ENCODE data around the gene ZNF467.

The ZNF467 gene

GRCh38 chr7:149724661-149725425, 48.5 kb downstream of the ZNF467 start:
- no peak for DNase-seq

GRCh38 chr7:149723795-149724495, 49.4 kb downstream of the ZNF467 start:
- no peak for DNase-seq

- DNase-seq = no peak
Observed at GRCh38 chr7:149723082-149723767, 50.2 kb downstream of the ZNF467 start.

- DNase-seq = no peak
Observed at GRCh38 chr7:149722356-149722957, 50.9 kb downstream of the ZNF467 start.

- DNase-seq = no peak
Observed at GRCh38 chr7:149721084-149721601, 52.2 kb downstream of the ZNF467 start.

- no peak for DNase-seq
Observed at GRCh38 chr7:149720372-149721083, 52.9 kb downstream of the ZNF467 start.

- no peak for DNase-seq
Observed at GRCh38 chr7:149719912-149720335, 53.5 kb downstream of the ZNF467 start.

GRCh38 chr7:149719050-149719899, 54.1 kb downstream of the ZNF467 start:
- no peak for DNase-seq

DNA sequence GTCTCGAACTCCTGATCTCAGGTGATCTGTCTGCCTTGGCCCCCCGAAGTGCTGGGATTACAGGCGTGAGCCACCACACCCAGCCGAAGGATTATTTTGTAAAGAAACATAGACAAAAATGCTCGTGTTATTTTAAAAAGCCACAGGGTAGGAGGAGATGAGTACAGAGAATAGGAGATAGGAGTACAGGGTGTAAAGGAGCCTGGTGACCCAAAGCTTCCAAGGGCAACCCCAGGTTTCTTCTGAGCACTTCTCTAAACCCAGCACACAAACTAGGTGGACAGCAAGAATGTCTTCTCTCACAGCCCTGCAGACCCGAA, 54.7 kb downstream of the ZNF467 start:
- no peak for DNase-seq

- no peak for DNase-seq
Observed at GRCh38 chr7:149717481-149717880, 55.9 kb downstream of the ZNF467 start.

GRCh38 chr7:149716932-149717307, 56.5 kb downstream of the ZNF467 start:
- no peak for DNase-seq

DNA sequence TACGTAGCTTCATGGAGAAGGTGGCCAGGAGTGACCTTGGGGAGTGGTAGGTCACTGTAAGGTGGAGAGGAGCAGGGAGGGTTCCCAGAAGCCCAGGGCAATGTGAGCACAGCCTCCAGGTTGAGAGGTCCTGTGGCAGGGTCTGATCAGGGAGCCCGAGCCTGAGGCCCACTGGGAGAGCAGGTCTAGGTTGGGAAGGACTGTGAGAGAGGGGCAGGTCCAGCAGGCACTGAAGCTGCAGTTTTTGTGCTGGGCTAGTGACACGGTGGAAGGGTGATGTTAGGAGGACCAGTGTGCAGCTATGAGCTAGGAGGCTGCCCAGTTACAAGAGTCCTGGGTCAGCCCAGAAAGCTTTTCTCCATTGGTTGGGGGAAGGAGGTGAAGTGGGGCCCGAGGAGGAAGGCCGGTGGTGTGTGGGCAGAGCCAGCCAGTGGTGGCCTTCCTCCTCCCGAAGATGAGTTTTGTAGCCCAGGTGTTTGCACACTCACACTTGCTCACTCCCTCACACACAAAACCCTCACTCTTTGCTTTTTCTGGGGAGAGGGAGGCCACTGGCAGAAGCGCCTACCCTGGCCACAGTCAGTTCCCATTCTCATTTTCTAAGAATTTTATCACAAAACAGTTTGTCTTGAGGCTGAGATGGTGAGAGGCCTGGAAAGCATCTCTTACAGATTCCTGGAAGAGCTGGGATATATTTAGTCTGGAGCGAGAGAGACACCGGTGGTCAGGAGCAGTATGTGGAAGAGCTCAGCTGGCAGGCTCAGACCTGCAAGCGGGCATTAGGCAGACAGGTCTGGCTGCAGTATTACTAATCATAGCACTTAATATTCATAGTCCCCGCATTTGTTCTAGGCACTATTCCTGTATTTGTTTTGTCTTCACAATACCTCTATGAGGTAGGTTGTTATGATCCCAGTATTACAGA, 57.1 kb downstream of the ZNF467 start:
- DNase-seq = no peak

DNA sequence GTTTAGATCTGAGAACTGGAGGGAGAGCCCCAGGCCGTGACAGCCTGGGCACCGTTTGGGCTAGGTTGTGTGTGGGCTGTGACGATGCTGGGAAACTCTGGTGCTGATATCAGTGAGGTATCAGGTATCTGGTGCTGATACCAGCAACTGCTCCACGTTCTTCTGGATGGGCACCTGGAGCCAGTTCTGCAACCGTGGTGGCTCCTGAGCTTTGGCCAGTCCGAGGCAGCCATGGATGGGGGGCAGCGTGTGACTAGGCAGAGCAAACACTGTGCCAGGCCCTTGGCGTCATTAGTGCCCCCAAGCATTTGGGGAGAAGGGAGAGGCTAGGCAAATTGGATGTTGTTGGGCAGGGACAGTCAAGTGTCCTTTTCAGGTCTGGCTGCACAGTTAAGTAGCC, 57.9 kb downstream of the ZNF467 start:
- no peak for DNase-seq

GRCh38 chr7:149714910-149715471, 58.4 kb downstream of the ZNF467 start:
- DNase-seq = peak; percentile 60

Measured in stimulated activated CD4-positive, alpha-beta T cell treated with anti-CD3 and anti-CD28 coated beads, Interleukin-15, amount 100 ng/mL, for 24 hours (primary cell).